AG09309 (cell line): Measurements from ENCODE around the gene IZUMO4.
"Not testable (repeated sequence)": the region's sequence is repeated elsewhere in the genome, so short reads cannot be mapped to it uniquely, and the experiment has no call there.

Source experiments
- DNase-seq: peaks from one replicate; pipeline ENCODE4 v3.0.0-alpha.2; 2010; ENCODE audit warnings: low read depth
- H3K4me3 ChIP-seq: 2 replicates; pipeline ENCODE4 v1.5.1; 2011; ENCODE audit warnings: mild to moderate bottlenecking, low read depth, low read length, moderate library complexity; ENCODE audit not compliant: control insufficient read depth
- TF ChIP-seq, protein P1 (sequence below): IDR thresholded peaks from 2 replicates; pipeline ENCODE4 v1.5.1; 2011; ENCODE audit warnings: mild to moderate bottlenecking, low read depth, low read length, inconsistent platforms; ENCODE audit not compliant: insufficient read depth, control insufficient read depth; ENCODE audit errors: missing control alignments

Gene IZUMO4

GRCh38 chr19:2126879-2127518 lies 30.3 kb downstream of the IZUMO4 start:
- DNase-seq = no peak
- TF ChIP-seq, protein P1, sequence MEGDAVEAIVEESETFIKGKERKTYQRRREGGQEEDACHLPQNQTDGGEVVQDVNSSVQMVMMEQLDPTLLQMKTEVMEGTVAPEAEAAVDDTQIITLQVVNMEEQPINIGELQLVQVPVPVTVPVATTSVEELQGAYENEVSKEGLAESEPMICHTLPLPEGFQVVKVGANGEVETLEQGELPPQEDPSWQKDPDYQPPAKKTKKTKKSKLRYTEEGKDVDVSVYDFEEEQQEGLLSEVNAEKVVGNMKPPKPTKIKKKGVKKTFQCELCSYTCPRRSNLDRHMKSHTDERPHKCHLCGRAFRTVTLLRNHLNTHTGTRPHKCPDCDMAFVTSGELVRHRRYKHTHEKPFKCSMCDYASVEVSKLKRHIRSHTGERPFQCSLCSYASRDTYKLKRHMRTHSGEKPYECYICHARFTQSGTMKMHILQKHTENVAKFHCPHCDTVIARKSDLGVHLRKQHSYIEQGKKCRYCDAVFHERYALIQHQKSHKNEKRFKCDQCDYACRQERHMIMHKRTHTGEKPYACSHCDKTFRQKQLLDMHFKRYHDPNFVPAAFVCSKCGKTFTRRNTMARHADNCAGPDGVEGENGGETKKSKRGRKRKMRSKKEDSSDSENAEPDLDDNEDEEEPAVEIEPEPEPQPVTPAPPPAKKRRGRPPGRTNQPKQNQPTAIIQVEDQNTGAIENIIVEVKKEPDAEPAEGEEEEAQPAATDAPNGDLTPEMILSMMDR = no peak
- H3K4me3 ChIP-seq = no peak overlapping the region

GRCh38 chr19:2127758-2128157 lies 31.0 kb downstream of the IZUMO4 start:
- no peak for DNase-seq
- TF ChIP-seq, protein P1 = no peak
- H3K4me3 ChIP-seq = no peak overlapping the region

DNA sequence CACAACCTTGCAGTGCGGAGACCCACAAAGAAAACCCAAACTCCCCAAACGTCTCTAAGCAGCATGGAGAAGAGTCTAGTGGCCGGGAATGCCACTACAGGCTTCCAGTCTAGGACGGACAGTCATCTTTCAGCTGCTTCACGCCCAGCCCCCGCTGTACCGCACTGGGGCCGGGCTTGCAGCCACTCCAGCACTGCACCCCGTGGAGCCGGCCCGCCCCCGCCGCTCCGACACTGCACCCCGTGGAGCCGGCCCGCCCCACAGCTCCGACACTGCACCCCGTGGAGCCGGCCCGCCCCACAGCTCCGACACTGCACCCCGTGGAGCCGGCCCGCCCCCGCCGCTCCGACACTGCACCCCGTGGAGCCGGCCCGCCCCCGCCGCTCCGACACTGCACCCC lies 31.5 kb downstream of the IZUMO4 start:
- DNase-seq, H3K4me3 ChIP-seq: not testable (repeated sequence)

- TF ChIP-seq, protein P1 = no peak
- DNase-seq = no peak
- no peak overlapping the region for H3K4me3 ChIP-seq
Measured at GRCh38 chr19:2129022-2129421, 32.3 kb downstream of the IZUMO4 start.

GRCh38 chr19:2129486-2129885 lies 32.8 kb downstream of the IZUMO4 start:
- H3K4me3 ChIP-seq = no peak overlapping the region
- TF ChIP-seq, protein P1 = no peak
- no peak for DNase-seq

DNA sequence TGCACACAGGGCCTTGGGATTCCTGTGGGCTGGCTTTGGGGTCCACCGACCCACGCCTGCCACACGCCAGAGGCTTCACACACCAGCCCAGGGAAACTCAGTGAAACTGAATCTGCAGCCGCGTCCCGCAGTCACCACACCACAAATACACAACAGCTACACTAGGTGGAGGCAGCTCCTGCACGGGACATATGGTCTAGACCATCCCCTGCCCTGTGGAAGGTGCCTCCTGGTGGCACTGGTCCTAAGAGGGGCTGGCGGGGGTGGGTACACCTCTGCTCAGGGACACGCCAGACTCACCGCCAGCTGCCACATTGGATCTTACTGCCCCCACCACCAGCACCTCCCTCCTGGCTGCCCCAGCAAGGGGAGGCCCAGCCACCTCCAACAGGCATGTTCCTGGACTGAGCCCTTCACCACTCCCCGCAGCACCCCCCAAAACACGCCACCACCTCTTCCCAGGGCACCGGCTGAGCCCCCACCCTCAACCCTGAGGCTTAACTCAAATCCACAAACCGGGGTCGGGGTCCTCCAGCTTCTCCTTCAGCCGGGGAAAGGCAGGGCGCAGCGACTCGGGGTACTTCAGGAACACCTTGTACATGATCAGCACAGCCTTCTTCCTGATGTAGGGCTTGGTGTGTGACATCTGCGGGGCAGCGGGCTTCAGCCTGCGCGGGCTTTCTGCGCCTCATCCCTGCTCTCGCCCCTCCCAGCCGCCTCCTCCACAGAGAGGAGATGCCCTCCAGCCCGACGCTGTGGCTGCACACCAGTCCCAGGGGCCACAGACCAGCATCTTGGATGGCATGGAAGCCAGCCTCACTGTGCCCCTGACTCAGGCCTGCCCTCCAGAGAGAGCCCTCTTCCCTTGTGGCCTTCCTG lies 33.4 kb downstream of the IZUMO4 start:
- no peak for DNase-seq
- TF ChIP-seq, protein P1 = no peak
- H3K4me3 ChIP-seq = no peak overlapping the region

DNA sequence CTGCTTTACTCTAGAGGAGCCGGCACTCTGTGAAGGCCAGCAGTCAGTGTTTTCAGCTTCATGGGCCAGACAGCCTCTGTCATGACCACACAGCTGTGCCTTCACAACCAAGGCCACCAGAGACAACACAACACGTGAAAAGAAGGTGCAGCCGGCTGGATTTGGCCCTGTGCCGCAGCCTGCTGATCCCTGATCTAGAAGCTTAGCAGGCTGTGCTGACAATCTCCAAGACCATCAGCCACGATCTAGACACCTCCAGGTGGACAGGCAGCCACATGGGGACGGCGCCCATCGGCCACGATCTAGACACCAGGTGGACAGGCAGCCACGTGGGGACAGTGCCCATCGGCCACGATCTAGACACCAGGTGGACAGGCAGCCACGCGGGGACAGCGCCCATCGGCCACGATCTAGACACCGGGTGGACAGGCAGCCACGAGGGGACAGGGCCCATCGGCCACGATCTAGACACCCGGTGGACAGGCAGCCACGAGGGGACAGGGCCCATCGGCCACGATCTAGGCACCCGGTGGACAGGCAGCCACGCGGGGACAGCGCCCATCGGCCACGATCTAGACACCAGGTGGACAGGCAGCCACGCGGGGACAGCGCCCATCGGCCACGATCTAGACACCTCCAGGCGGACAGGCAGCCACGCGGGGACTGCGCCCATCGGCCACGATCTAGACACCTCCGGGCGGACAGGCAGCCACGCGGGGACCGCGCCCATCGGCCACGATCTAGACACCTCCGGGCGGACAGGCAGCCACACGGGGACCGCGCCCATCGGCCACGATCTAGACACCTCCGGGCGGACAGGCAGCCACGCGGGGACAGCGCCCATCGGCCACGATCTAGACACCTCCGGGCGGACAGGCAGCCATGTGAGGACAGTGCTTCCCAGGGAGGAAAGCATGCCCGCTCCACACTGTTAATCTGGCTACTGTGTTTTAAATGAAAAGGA lies 34.6 kb downstream of the IZUMO4 start:
- H3K4me3 ChIP-seq = not testable (repeated sequence)

More for the DNA sequence above, 34.6 kb downstream of the IZUMO4 start:
- not testable (repeated sequence) for DNase-seq
